CD14-positive monocyte (primary cell): ENCODE data around the gene ME2. TPM values are rescaled to one million over a fixed set of nuclear protein-coding genes. Genes with fewer than 3 reads are reported as not detected.

Source experiments
- DNase-seq, 3 donors: peaks; one replicate each; pipeline ENCODE4 v3.0.0-alpha.2; 2011 to 2022
- H2AFZ ChIP-seq: 2 replicates; pipeline ENCODE4 v1.6.0; 2012; ENCODE audit warnings: mild to moderate bottlenecking, low read depth, low read length, inconsistent platforms; ENCODE audit not compliant: insufficient read depth, poor library complexity, severe bottlenecking
- H3K27ac ChIP-seq, 2 donors: 1 replicate in 1 of 2; 2 replicates in 1 of 2; pipeline ENCODE4 v1.5.1; 2012 to 2013; ENCODE audit warnings: low read length in 2 of 2, control low read depth in 1 of 2, inconsistent platforms in 1 of 2, low read depth in 1 of 2, mild to moderate bottlenecking in 1 of 2
- H3K27me3 ChIP-seq, 2 donors: one replicate each; pipeline versions ENCODE4 v1.6.0 to v1.6.1; 2011 to 2013; ENCODE audit warnings: low read length in 2 of 2; ENCODE audit not compliant: control insufficient read depth in 2 of 2, insufficient read depth in 2 of 2
- H3K36me3 ChIP-seq, 2 donors: replicated peaks in 1 of 2; 1 replicate in 1 of 2; 2 replicates in 1 of 2; pipeline versions ENCODE4 v1.5.1 to v1.6.1; 2012 to 2013; ENCODE audit warnings: low read length in 2 of 2, control low read depth in 1 of 2, inconsistent platforms in 1 of 2, mild to moderate bottlenecking in 1 of 2; ENCODE audit not compliant: insufficient read depth in 2 of 2, control insufficient read depth in 1 of 2
- H3K4me1 ChIP-seq, 2 donors: 1 replicate in 1 of 2; 2 replicates in 1 of 2; pipeline versions ENCODE4 v1.5.1 to v1.6.1; 2012 to 2013; ENCODE audit warnings: low read length in 2 of 2, control low read depth in 1 of 2, inconsistent platforms in 1 of 2, mild to moderate bottlenecking in 1 of 2, moderate library complexity in 1 of 2; ENCODE audit not compliant: insufficient read depth in 2 of 2, control insufficient read depth in 1 of 2
- H3K4me2 ChIP-seq: replicated peaks from 2 replicates; pipeline ENCODE3; 2012; ENCODE audit warnings: low read length, moderate library complexity, mild to moderate bottlenecking; ENCODE audit not compliant: poor library complexity, severe bottlenecking; ENCODE audit errors: extremely low read depth
- H3K4me3 ChIP-seq, 3 experiments: fragments of 200-600 bp in 1 of 3; sonication (generic) in 1 of 3; replicated peaks in 1 of 3; 1 replicate in 2 of 3; 2 replicates in 1 of 3; pipeline ENCODE4 v1.5.1; 2011 to 2013; ENCODE audit warnings: low read length in 3 of 3, mild to moderate bottlenecking in 3 of 3, control low read depth in 2 of 3, low read depth in 2 of 3, inconsistent platforms in 1 of 3, moderate library complexity in 1 of 3
- H3K79me2 ChIP-seq: 2 replicates; pipeline ENCODE4 v1.6.0; 2012; ENCODE audit warnings: mild to moderate bottlenecking, control low read depth, inconsistent platforms, low read length, moderate library complexity; ENCODE audit not compliant: insufficient read depth
- H3K9ac ChIP-seq: 2 replicates; pipeline ENCODE4 v1.6.0; 2017; ENCODE audit warnings: low read length, mild to moderate bottlenecking; ENCODE audit not compliant: insufficient read depth, poor library complexity, severe bottlenecking
- H3K9me3 ChIP-seq, 2 donors: replicated peaks in 1 of 2; 1 replicate in 1 of 2; 2 replicates in 1 of 2; pipeline versions ENCODE4 v1.5.1 to v1.6.1; 2012 to 2013; ENCODE audit warnings: low read length in 2 of 2, control low read depth in 1 of 2; ENCODE audit not compliant: control insufficient read depth in 1 of 2, insufficient read depth in 1 of 2
- H4K20me1 ChIP-seq: 2 replicates; pipeline ENCODE4 v1.6.0; 2012; ENCODE audit warnings: mild to moderate bottlenecking, low read length, control low read depth, moderate library complexity; ENCODE audit not compliant: insufficient read depth
- H3K27ac Mint-ChIP-seq, 7 donors: one replicate each; pipeline ENCODE4 v1.8.0; 2020; ENCODE audit warnings: mild to moderate bottlenecking in 7 of 7, mixed read lengths in 7 of 7, moderate library complexity in 6 of 7, inconsistent platforms in 2 of 7
- H3K27me3 Mint-ChIP-seq, 3 donors: one replicate each; pipeline ENCODE4 v1.8.0; 2021 to 2022; ENCODE audit warnings: low read depth in 3 of 3, mild to moderate bottlenecking in 3 of 3, mixed read lengths in 3 of 3, moderate library complexity in 3 of 3, inconsistent platforms in 1 of 3
- H3K36me3 Mint-ChIP-seq, 2 donors: one replicate each; pipeline ENCODE4 v1.8.0; 2020; ENCODE audit warnings: mixed read lengths in 2 of 2, inconsistent platforms in 1 of 2, mild to moderate bottlenecking in 1 of 2
- H3K4me1 Mint-ChIP-seq: one replicate; pipeline ENCODE4 v1.8.0; 2020; ENCODE audit warnings: mild to moderate bottlenecking, mixed read lengths
- H3K4me3 Mint-ChIP-seq, 2 donors: one replicate each; pipeline ENCODE4 v1.8.0; 2020; ENCODE audit warnings: mild to moderate bottlenecking in 2 of 2, mixed read lengths in 2 of 2, moderate library complexity in 1 of 2
- H3K9me3 Mint-ChIP-seq, 7 donors: one replicate each; pipeline ENCODE4 v1.8.0; 2020 to 2022; ENCODE audit warnings: mixed read lengths in 7 of 7, mild to moderate bottlenecking in 6 of 7, moderate library complexity in 6 of 7, inconsistent platforms in 2 of 7
- WGBS: methylation state at CpG from one replicate; pipeline ENCODE4 v1.1.5; 2013; ENCODE audit warnings: missing lambda C conversion rate; ENCODE audit not compliant: insufficient coverage; 5-methylcytosine and 5-hydroxymethylcytosine counted together
- intact Hi-C, 2 donors: fragments of 100-400 bp; cut with micrococcal nuclease; formaldehyde crosslinking; loops; one replicate each; pipeline versions ENCODE4 v1.15.0 to v1.15.1; 2023
- polyA plus RNA-seq, 3 donors: library from polyadenylated mRNA; depleted of rRNA in 1 of 3; unstranded in 2 of 3; stranded (reverse) in 1 of 3; fragments of 300-500 nt in 2 of 3; fragments of >200 nt in 1 of 3; fragmentation: Illumina TruSeq in 2 of 3; gene quantifications; 1 replicate in 2 of 3; 2 replicates in 1 of 3; pipeline ENCODE4 v1.2.3, GENCODE V29; 2012 to 2021
- TF ChIP-seq, protein P1 (sequence below): fragments of 200-600 bp; IDR thresholded peaks from one replicate; pipeline ENCODE4 v1.8.0; 2022; ENCODE audit warnings: antibody characterized with exemption, mild to moderate bottlenecking

The ME2 gene
- polyA plus RNA-seq, 3 donors = 48.7 to 93.8 (median 71.7) TPM

DNA sequence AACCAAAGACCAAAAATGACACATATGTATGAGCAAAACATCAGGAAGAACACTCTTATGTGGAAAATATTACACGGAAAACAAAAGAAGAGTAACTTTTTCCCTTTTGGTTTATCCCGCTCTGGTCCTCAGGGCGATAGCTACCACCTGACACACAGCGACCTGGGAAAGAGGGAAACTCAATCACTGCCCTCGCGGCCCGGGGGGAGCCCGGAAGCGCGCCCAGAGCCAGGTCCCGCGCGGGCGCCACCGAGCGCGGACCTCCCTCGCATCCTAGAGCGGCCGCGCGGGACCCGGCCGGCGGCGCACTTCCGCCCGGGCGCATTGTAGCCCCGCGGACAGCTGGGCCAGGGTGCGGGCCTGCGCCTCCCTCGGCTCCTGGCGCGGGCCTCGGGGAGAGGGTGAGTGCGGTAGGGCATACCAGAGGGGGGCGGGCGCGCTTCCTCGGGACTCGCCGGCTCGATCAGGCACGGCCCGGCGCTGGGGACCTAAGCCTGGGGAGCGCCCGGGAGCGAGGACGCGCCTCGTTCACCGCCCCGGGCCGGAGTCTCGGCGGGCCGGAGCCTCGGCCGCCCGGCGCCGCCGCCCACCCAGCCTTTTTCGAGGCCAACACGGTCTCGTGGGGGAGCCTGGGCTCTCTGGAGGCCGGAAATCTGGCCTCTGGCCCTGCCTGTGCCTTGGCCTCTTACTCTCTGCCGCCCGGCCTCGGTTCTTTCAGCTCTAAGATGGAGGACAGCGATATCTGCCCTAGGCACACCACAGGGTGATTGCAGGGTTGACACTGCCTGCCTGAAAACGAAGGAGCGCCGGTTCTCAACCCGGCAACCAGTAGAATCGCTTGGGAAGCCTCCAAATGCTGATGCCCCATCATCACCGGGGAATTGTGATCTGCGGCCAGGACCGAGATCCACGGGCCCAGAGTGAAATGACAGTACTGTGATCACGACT lies 89.1 kb downstream of the ME2 start, which contains the start of gene ELAC1:
ELAC1 (plus strand) TSS at position 327 of the 948 bp plus-strand sequence. CDS start 6,365 bp downstream, outside the sequence.
- H3K4me3 ChIP-seq = peak within 1 kb of the TSS; percentile 80 to 91 (median 85)
- WGBS = under 1% methylated on average over 79 of the region's 84 CpGs
- Mint-ChIP-seq H3K4me1 (peaks cover 18% of the 10 kb centered on the region), H3K27ac (peak within 1 kb of the TSS; percentile 85 to 96 (median 93)), H3K36me3 (no peaks in the 10 kb centered on the region), H3K9me3 (peaks cover 3 to 15% (median 9%) of the 10 kb centered on the region in 7 donors), H3K4me3 (peak within 1 kb of the TSS; percentile 88 to 96), H3K27me3 (peaks cover 0 to 3% (median 0%) of the 10 kb centered on the region in 3 donors)
- TF ChIP-seq, protein P1, sequence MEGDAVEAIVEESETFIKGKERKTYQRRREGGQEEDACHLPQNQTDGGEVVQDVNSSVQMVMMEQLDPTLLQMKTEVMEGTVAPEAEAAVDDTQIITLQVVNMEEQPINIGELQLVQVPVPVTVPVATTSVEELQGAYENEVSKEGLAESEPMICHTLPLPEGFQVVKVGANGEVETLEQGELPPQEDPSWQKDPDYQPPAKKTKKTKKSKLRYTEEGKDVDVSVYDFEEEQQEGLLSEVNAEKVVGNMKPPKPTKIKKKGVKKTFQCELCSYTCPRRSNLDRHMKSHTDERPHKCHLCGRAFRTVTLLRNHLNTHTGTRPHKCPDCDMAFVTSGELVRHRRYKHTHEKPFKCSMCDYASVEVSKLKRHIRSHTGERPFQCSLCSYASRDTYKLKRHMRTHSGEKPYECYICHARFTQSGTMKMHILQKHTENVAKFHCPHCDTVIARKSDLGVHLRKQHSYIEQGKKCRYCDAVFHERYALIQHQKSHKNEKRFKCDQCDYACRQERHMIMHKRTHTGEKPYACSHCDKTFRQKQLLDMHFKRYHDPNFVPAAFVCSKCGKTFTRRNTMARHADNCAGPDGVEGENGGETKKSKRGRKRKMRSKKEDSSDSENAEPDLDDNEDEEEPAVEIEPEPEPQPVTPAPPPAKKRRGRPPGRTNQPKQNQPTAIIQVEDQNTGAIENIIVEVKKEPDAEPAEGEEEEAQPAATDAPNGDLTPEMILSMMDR = no peak
- H3K27me3 ChIP-seq = no peaks in the 10 kb centered on the region
- DNase-seq = peak; percentile 63 to 70 (median 67)
- no peaks in the 10 kb centered on the region for H4K20me1 ChIP-seq
- peak within 1 kb of the TSS; percentile 93 for H2AFZ ChIP-seq
- H3K9me3 ChIP-seq = peaks cover 5 to 6% of the 10 kb centered on the region in 2 donors
- peaks cover 19% of the 10 kb centered on the region for H3K79me2 ChIP-seq
- peaks cover 11 to 15% of the 10 kb centered on the region in 2 donors for H3K4me1 ChIP-seq
- peak within 1 kb of the TSS; percentile 99 for H3K9ac ChIP-seq
- H3K4me2 ChIP-seq = peak within 1 kb of the TSS; percentile 83
- no peaks in the 10 kb centered on the region for H3K36me3 ChIP-seq
- intact Hi-C loops = loop anchor here in 1 of 2 donors (5.0 to 10.0 kb wide), 2 partner anchors 64 to 227 kb away; partner anchors contain the start of genes MEX3C and SMAD4
- H3K27ac ChIP-seq = peak within 1 kb of the TSS; percentile 85 to 90

DNA sequence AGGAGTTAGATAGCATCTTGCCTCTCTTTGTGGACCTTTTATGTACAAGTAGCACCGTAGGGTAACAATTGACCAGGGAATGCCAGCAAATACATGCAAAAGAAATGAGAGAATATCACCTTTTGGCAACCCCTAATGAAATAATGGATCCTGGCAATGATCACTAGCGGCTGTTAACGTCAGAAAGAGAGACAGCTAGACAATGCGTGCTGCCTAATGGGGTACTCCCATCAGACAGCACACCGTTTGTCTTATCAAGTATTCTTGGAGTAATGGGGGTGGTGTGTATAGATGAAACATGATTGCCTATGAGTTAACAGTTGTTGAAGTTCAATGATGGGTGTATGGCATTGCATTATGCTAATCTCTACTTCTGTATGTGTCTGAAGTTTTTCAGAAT lies 90.5 kb downstream of the ME2 start:
- no peak overlapping the region for H3K27ac ChIP-seq
- 90% methylated on average over 1 of the region's 5 CpGs for WGBS
- no peaks in the 10 kb centered on the region for H4K20me1 ChIP-seq
- no peak for DNase-seq
- TF ChIP-seq, protein P1 = no peak
- no peak overlapping the region for H2AFZ ChIP-seq
- intact Hi-C loops = loop anchor here in 1 of 2 donors (5.0 to 10.0 kb wide), 2 partner anchors 63 to 225 kb away; partner anchors contain the start of genes MEX3C and SMAD4
- Mint-ChIP-seq H3K4me1 (peaks cover 23% of the 10 kb centered on the region), H3K27ac (no peak overlapping the region), H3K9me3 (peaks cover 0 to 3% (median 0%) of the 10 kb centered on the region in 7 donors), H3K4me3 (no peak overlapping the region), H3K36me3 (peaks cover 2 to 3% of the 10 kb centered on the region in 2 donors), H3K27me3 (no peaks in the 10 kb centered on the region)
- no peaks in the 10 kb centered on the region for H3K9me3 ChIP-seq
- no peak overlapping the region for H3K4me3 ChIP-seq
- no peak overlapping the region for H3K4me2 ChIP-seq
- H3K27me3 ChIP-seq = no peaks in the 10 kb centered on the region
- no peak overlapping the region for H3K9ac ChIP-seq
- peaks cover 19% of the 10 kb centered on the region for H3K79me2 ChIP-seq
- peaks cover 11 to 15% of the 10 kb centered on the region in 2 donors for H3K4me1 ChIP-seq
- H3K36me3 ChIP-seq = peaks cover 2 to 3% of the 10 kb centered on the region in 2 donors
